Mammary epithelial cell (primary cell): ENCODE data around the gene CTNNB1.

Experiments used
- EZH2 ChIP-seq: IDR thresholded peaks from 2 replicates; pipeline ENCODE4 v1.6.1; 2012; ENCODE audit warnings: low read length, inconsistent platforms, borderline replicate concordance
- TF ChIP-seq, protein P1 (sequence below), 2 donors: IDR thresholded peaks in 1 of 2; conservative IDR thresholded peaks in 1 of 2; 2 replicates each; pipeline ENCODE4 v1.5.1; 2011 to 2012; ENCODE audit warnings: inconsistent platforms in 2 of 2, low read length in 2 of 2, mild to moderate bottlenecking in 2 of 2, control low read depth in 1 of 2, low read depth in 1 of 2; ENCODE audit not compliant: insufficient read depth in 1 of 2; ENCODE audit errors: extremely low read depth in 1 of 2

DNA sequence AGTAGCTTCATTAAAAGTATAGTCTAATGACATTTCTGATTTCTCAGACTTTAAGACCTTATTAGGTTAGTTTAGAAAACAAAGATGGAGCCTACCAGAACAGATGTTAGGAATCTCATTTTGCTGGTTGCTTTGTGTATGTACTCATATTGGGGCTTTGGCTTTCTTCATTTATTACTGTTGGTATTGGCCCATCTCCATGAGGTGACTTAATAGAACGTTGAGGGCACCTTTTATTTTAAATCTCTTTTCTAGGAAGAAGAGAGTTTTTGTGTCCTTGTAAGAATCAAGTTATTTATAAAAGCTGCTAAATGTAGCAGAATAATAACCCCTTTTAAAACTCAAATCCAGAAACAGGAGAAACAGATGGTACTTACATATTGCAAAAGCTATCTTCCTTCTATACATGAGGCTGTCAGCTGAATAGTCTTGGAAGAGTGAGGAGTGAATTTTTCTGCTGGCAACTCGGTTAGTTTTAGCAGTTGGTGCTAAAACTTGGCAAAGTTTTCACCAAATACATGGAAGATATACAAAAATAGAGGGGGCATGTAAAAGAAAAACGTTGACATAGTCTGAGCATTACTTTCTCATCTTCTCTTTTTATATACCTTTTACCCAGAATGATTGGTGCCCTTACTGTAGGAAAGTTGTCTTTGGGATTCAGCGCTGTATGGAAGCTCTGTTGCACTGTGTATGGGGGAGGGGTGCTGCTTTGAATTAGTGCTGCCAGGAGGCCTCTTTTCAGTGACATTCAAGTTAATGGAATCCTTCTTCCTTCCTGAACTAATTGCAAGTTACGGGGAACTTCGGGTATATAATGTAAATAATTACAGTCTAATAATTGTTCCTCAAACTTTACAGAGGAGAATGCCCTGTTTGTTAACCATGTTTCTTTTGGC, 35.8 kb downstream of the CTNNB1 start:
- TF ChIP-seq, protein P1, sequence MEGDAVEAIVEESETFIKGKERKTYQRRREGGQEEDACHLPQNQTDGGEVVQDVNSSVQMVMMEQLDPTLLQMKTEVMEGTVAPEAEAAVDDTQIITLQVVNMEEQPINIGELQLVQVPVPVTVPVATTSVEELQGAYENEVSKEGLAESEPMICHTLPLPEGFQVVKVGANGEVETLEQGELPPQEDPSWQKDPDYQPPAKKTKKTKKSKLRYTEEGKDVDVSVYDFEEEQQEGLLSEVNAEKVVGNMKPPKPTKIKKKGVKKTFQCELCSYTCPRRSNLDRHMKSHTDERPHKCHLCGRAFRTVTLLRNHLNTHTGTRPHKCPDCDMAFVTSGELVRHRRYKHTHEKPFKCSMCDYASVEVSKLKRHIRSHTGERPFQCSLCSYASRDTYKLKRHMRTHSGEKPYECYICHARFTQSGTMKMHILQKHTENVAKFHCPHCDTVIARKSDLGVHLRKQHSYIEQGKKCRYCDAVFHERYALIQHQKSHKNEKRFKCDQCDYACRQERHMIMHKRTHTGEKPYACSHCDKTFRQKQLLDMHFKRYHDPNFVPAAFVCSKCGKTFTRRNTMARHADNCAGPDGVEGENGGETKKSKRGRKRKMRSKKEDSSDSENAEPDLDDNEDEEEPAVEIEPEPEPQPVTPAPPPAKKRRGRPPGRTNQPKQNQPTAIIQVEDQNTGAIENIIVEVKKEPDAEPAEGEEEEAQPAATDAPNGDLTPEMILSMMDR (conservative IDR thresholded peaks at IDR 0.05 in 1 of 2, IDR thresholded peaks at IDR 0.05 in 1 of 2; ENCODE audit: extremely low read depth in 1 of 2, insufficient read depth in 1 of 2, low read depth in 1 of 2, low read length in 2 of 2), result no peak
- no peak for TF ChIP-seq EZH2
